H1 (cell line): Measurements from ENCODE around the gene MIA2.
"Not testable (repeated sequence)": the region's sequence is repeated elsewhere in the genome, so short reads cannot be mapped to it uniquely, and the experiment has no call there.

Source experiments
- EZH2 ChIP-seq: fragments of 200-600 bp; sonication (generic); IDR thresholded peaks from 2 replicates; pipeline ENCODE4 v1.7.1; 2012; ENCODE audit warnings: low read depth, mild to moderate bottlenecking, moderate library complexity, low read length, inconsistent platforms; ENCODE audit not compliant: severe bottlenecking
- POLR2A ChIP-seq, 2 experiments: IDR thresholded peaks; 1 replicate in 1 of 2; 2 replicates in 1 of 2; pipeline ENCODE4 v1.6.1; 2011; ENCODE audit warnings: low read depth in 2 of 2, low read length in 2 of 2, mild to moderate bottlenecking in 2 of 2; ENCODE audit errors: control extremely low read depth in 1 of 2
- SP1 ChIP-seq: IDR thresholded peaks from 2 replicates; pipeline ENCODE4 v1.6.1; 2011; ENCODE audit warnings: low read depth, low read length
- TF ChIP-seq, protein P1 (sequence below), 3 experiments: IDR thresholded peaks; 1 replicate in 2 of 3; 2 replicates in 1 of 3; pipeline versions ENCODE4 v1.5.1 to v1.6.1; 2011; ENCODE audit warnings: low read length in 3 of 3, mild to moderate bottlenecking in 3 of 3, inconsistent platforms in 2 of 3, low read depth in 1 of 3, moderate library complexity in 1 of 3; ENCODE audit not compliant: insufficient read depth in 1 of 3; ENCODE audit errors: control extremely low read depth in 1 of 3

DNA sequence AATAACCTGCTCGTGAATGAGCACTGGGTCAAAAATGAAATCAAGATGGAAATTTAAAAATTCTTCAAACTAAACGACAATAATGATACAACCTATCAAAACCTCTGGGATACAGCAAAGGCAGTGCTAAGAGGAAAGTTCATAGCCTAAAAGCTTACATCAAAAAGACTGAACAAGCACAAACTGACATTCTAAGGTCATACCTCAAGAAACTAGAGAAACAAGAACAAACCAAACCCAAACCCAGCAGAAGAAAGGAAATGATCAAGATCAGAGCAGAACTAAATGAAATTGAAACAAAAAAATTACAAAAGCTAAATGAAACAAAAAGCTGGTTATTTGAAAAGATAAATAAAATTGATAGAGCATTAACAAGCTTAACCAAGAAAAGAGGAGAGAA is 26.3 kb upstream of the MIA2 start:
- TF ChIP-seq, protein P1, sequence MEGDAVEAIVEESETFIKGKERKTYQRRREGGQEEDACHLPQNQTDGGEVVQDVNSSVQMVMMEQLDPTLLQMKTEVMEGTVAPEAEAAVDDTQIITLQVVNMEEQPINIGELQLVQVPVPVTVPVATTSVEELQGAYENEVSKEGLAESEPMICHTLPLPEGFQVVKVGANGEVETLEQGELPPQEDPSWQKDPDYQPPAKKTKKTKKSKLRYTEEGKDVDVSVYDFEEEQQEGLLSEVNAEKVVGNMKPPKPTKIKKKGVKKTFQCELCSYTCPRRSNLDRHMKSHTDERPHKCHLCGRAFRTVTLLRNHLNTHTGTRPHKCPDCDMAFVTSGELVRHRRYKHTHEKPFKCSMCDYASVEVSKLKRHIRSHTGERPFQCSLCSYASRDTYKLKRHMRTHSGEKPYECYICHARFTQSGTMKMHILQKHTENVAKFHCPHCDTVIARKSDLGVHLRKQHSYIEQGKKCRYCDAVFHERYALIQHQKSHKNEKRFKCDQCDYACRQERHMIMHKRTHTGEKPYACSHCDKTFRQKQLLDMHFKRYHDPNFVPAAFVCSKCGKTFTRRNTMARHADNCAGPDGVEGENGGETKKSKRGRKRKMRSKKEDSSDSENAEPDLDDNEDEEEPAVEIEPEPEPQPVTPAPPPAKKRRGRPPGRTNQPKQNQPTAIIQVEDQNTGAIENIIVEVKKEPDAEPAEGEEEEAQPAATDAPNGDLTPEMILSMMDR (IDR thresholded peaks at IDR 0.05; ENCODE audit: control extremely low read depth in 1 of 3, insufficient read depth in 1 of 3, low read depth in 1 of 3, low read length in 3 of 3), result not testable (repeated sequence)
- not testable (repeated sequence) for TF ChIP-seq POLR2A (IDR thresholded peaks at IDR 0.05; ENCODE audit: control extremely low read depth in 1 of 2, low read depth in 2 of 2, low read length in 2 of 2); EZH2; SP1
